ENCODE measurements around the gene IQCN.

- TF ChIP-seq EZH2 (IDR thresholded peaks at IDR 0.05; ENCODE audit: borderline replicate concordance, low read depth, low read length, severe bottlenecking) (no peak), CTCF (IDR thresholded peaks at IDR 0.05; ENCODE audit: borderline replicate concordance, extremely low read depth, low read length, poor library complexity, severe bottlenecking) (peak; percentile 100)
These were observed 22.5 kb downstream of the IQCN start for GRCh38 chr19:18251587-18252369.

Measured in DND-41 (cell line).